IMR-90 (cell line): ENCODE measurements around the gene PRR16. TPM values are rescaled to one million over a fixed set of nuclear protein-coding genes. Genes with fewer than 3 reads are reported as not detected.

ENCODE experiments used
- ATAC-seq: fragments of 200-7000 bp; cut with Tn5 transposase; 2 replicates; pipeline ENCODE4 v1.9.1; 2020; ENCODE audit warnings: low read depth, mild to moderate bottlenecking, moderate library complexity
- BruUV-seq: library from RNA; stranded (reverse); fragments of 400-500 nt; replicated peaks from 2 replicates; lab custom pipeline; 2021; lab: Mats Ljungman, UMichigan
- CTCF ChIA-PET: fragments of 300-600 bp; formaldehyde crosslinking; extraction: SDS; loops from one replicate; lab custom pipeline; 2021; ENCODE audit warnings: antibody characterized with exemption; lab: Yijun Ruan, JAX
- POLR2A ChIA-PET: fragments of 300-600 bp; sonication (Branson Sonifier 250); formaldehyde crosslinking; loops from one replicate; lab custom pipeline; 2022; ENCODE audit warnings: antibody characterized with exemption; ENCODE audit not compliant: unreplicated experiment; lab: Charles Lee
- DNase-seq: peaks from one replicate; pipeline ENCODE4 v3.0.0; 2013
- H2AFZ ChIP-seq: replicated peaks from 2 replicates; pipeline ENCODE3; 2013; ENCODE audit warnings: low read length, mild to moderate bottlenecking; ENCODE audit not compliant: poor library complexity
- H2AK5ac ChIP-seq: 2 replicates; pipeline ENCODE4 v1.6.1; 2013; ENCODE audit warnings: low read depth, low read length, inconsistent platforms
- H2AK9ac ChIP-seq: replicated peaks from 2 replicates; pipeline ENCODE3; 2013; ENCODE audit warnings: mild to moderate bottlenecking, low read depth, low read length, moderate library complexity; ENCODE audit not compliant: poor library complexity
- H2BK120ac ChIP-seq: 2 replicates; pipeline ENCODE4 v1.6.1; 2013; ENCODE audit warnings: low read depth, low read length, inconsistent platforms
- H2BK15ac ChIP-seq: 3 replicates; pipeline ENCODE4 v1.6.1; 2013; ENCODE audit warnings: low read depth, low read length, inconsistent platforms
- H2BK20ac ChIP-seq: 2 replicates; pipeline ENCODE4 v1.6.1; 2013; ENCODE audit warnings: low read depth, mild to moderate bottlenecking, inconsistent platforms, low read length, moderate library complexity
- H2BK5ac ChIP-seq: 2 replicates; pipeline ENCODE4 v1.6.1; 2013; ENCODE audit warnings: mild to moderate bottlenecking, low read depth, low read length, inconsistent platforms; ENCODE audit not compliant: poor library complexity, severe bottlenecking
- H3K14ac ChIP-seq: replicated peaks from 2 replicates; pipeline ENCODE4 v1.6.1; 2013; ENCODE audit warnings: low read depth, low read length, inconsistent platforms
- H3K18ac ChIP-seq: 2 replicates; pipeline ENCODE4 v1.6.1; 2013; ENCODE audit warnings: low read depth, low read length, control low read depth
- H3K23ac ChIP-seq: 2 replicates; pipeline ENCODE4 v1.6.1; 2013; ENCODE audit warnings: low read depth, low read length, inconsistent platforms
- H3K27ac ChIP-seq: 2 replicates; pipeline ENCODE4 v1.5.1; 2013; ENCODE audit warnings: mild to moderate bottlenecking, control low read depth, low read length; ENCODE audit not compliant: insufficient read depth
- H3K27me3 ChIP-seq: 2 replicates; pipeline ENCODE4 v1.6.1; 2013; ENCODE audit warnings: low read length; ENCODE audit not compliant: control insufficient read depth, insufficient read depth
- H3K36me3 ChIP-seq: 2 replicates; pipeline ENCODE4 v1.6.1; 2013; ENCODE audit warnings: low read length, mixed read lengths; ENCODE audit not compliant: control insufficient read depth, insufficient read depth
- H3K4ac ChIP-seq: 2 replicates; pipeline ENCODE4 v1.6.1; 2013; ENCODE audit warnings: low read depth, low read length, inconsistent platforms
- H3K4me1 ChIP-seq: 2 replicates; pipeline ENCODE4 v1.6.1; 2013; ENCODE audit warnings: low read length, mixed read lengths; ENCODE audit not compliant: control insufficient read depth, insufficient read depth
- H3K4me2 ChIP-seq: 2 replicates; pipeline ENCODE4 v1.6.1; 2013; ENCODE audit warnings: low read depth, mild to moderate bottlenecking, control low read depth, low read length, moderate library complexity
- H3K4me3 ChIP-seq: 2 replicates; pipeline ENCODE4 v1.5.1; 2013; ENCODE audit warnings: low read depth, mild to moderate bottlenecking, control low read depth, low read length, moderate library complexity; ENCODE audit not compliant: insufficient read depth
- H3K56ac ChIP-seq: 2 replicates; pipeline ENCODE4 v1.6.1; 2013; ENCODE audit warnings: low read length, inconsistent platforms; ENCODE audit not compliant: insufficient read depth; ENCODE audit errors: extremely low read depth
- H3K79me1 ChIP-seq, 2 experiments: 2 replicates each; pipeline ENCODE4 v1.6.1; 2013; ENCODE audit warnings: low read length in 2 of 2, inconsistent platforms in 1 of 2, low read depth in 1 of 2
- H3K9ac ChIP-seq: 2 replicates; pipeline ENCODE4 v1.6.1; 2013; ENCODE audit warnings: low read depth, low read length, control low read depth
- H3K9me1 ChIP-seq: 2 replicates; pipeline ENCODE4 v1.6.1; 2013; ENCODE audit warnings: low read length, inconsistent platforms; ENCODE audit not compliant: insufficient read depth
- H3K9me3 ChIP-seq: 2 replicates; pipeline ENCODE4 v1.6.1; 2013; ENCODE audit warnings: low read length; ENCODE audit not compliant: control insufficient read depth, insufficient read depth
- H4K20me1 ChIP-seq: 2 replicates; pipeline ENCODE4 v1.6.1; 2013; ENCODE audit warnings: low read length, inconsistent platforms; ENCODE audit not compliant: insufficient read depth
- H4K5ac ChIP-seq: 2 replicates; pipeline ENCODE4 v1.6.1; 2013; ENCODE audit warnings: mild to moderate bottlenecking, low read depth, low read length, control low read depth
- H4K8ac ChIP-seq, 2 experiments: 2 replicates each; pipeline ENCODE4 v1.6.1; 2013; ENCODE audit warnings: low read depth in 2 of 2, low read length in 2 of 2, control low read depth in 1 of 2, inconsistent platforms in 1 of 2
- H4K91ac ChIP-seq: 2 replicates; pipeline ENCODE4 v1.6.1; 2013; ENCODE audit warnings: low read depth, low read length, inconsistent platforms; ENCODE audit not compliant: insufficient read depth
- BHLHE40 ChIP-seq: fragments of 150-350 bp; IDR thresholded peaks from 2 replicates; pipeline ENCODE4 v1.6.1; 2016; ENCODE audit warnings: mild to moderate bottlenecking, low read depth, low read length
- CEBPB ChIP-seq: IDR thresholded peaks from 2 replicates; pipeline ENCODE4 v1.6.1; 2012; ENCODE audit warnings: low read depth, low read length, improper control_type of control experiment
- CHD1 ChIP-seq: IDR thresholded peaks from 2 replicates; pipeline ENCODE4 v1.6.1; 2012; ENCODE audit warnings: low read depth, low read length, improper control_type of control experiment
- FOS ChIP-seq: fragments of 150-350 bp; IDR thresholded peaks from 2 replicates; pipeline ENCODE4 v1.6.1; 2016; ENCODE audit warnings: low read depth, low read length
- MAFK ChIP-seq: IDR thresholded peaks from 2 replicates; pipeline ENCODE4 v1.6.1; 2012; ENCODE audit warnings: low read depth, low read length, improper control_type of control experiment
- MAZ ChIP-seq: IDR thresholded peaks from 2 replicates; pipeline ENCODE4 v1.6.1; 2012; ENCODE audit warnings: low read depth, mild to moderate bottlenecking, low read length, improper control_type of control experiment, moderate library complexity, borderline replicate concordance
- MXI1 ChIP-seq: IDR thresholded peaks from 2 replicates; pipeline ENCODE4 v1.6.1; 2012; ENCODE audit warnings: low read depth, mild to moderate bottlenecking, low read length, moderate library complexity, borderline replicate concordance
- NFE2L2 ChIP-seq: fragments of 150-350 bp; IDR thresholded peaks from 2 replicates; pipeline ENCODE4 v1.6.1; 2016; ENCODE audit warnings: low read depth, mild to moderate bottlenecking, low read length
- POLR2A ChIP-seq: IDR thresholded peaks from 2 replicates; pipeline ENCODE4 v1.6.1; 2012; ENCODE audit warnings: mild to moderate bottlenecking, low read depth, low read length
- RAD21 ChIP-seq: IDR thresholded peaks from 2 replicates; pipeline ENCODE4 v1.6.1; 2012; ENCODE audit warnings: low read length, improper control_type of control experiment
- RCOR1 ChIP-seq: IDR thresholded peaks from 2 replicates; pipeline ENCODE4 v1.6.1; 2012; ENCODE audit warnings: mild to moderate bottlenecking, low read length, improper control_type of control experiment; ENCODE audit not compliant: insufficient replicate concordance
- RFX5 ChIP-seq: IDR thresholded peaks from 2 replicates; pipeline ENCODE4 v1.8.0; 2012; ENCODE audit warnings: low read depth, mild to moderate bottlenecking, low read length, moderate library complexity
- SMC3 ChIP-seq: fragments of 150-350 bp; IDR thresholded peaks from 2 replicates; pipeline ENCODE4 v1.6.1; 2016; ENCODE audit warnings: low read depth, mild to moderate bottlenecking, antibody characterized with exemption, low read length, moderate library complexity
- USF2 ChIP-seq: fragments of 150-350 bp; IDR thresholded peaks from 2 replicates; pipeline ENCODE4 v1.6.1; 2017; ENCODE audit warnings: mild to moderate bottlenecking, antibody characterized with exemption, low read length, low read depth
- WGBS, 2 experiments: methylation state at CpG; one replicate each; pipeline versions ENCODE4 v1.1.5 to v1.1.7; 2013; ENCODE audit warnings: missing lambda C conversion rate in 2 of 2; ENCODE audit not compliant: insufficient read length in 1 of 2; ENCODE audit errors: extremely low coverage in 2 of 2; 5-methylcytosine and 5-hydroxymethylcytosine counted together
- dilution Hi-C: fragments of 300-500 bp; cut with HindIII; formaldehyde crosslinking; loops from one replicate; pipeline ENCODE4 v1.14.3; 2018; ENCODE audit warnings: low sequenced_read_pairs; ENCODE audit not compliant: unreplicated experiment
- in situ Hi-C: fragments of 300-500 bp; cut with MboI; formaldehyde crosslinking; loops from 3 replicates; pipeline ENCODE4 v1.14.3; 2019; ENCODE audit warnings: low sequenced_read_pairs, inconsistent platforms, mixed read lengths
- intact Hi-C: fragments of 100-400 bp; cut with micrococcal nuclease; formaldehyde crosslinking; loops from 2 replicates; pipeline ENCODE4 v1.10.0; 2022
- polyA plus RNA-seq, 3 experiments: library from polyadenylated mRNA; depleted of rRNA; stranded (reverse); fragments of >200 nt; gene quantifications; 2 replicates each; pipeline ENCODE4 v1.2.3, GENCODE V29; 2012; ENCODE audit warnings: low replicate concordance in 1 of 3
- total RNA-seq: library from RNA; depleted of rRNA; stranded (reverse); fragments of >200 nt; gene quantifications from 2 replicates; pipeline ENCODE4 v1.2.3, GENCODE V29; 2012
- TF ChIP-seq, protein P1 (sequence below): conservative IDR thresholded peaks from 2 replicates; pipeline ENCODE4 v1.5.1; 2012; ENCODE audit warnings: mild to moderate bottlenecking, low read depth, low read length, improper control_type of control experiment
- TF ChIP-seq, protein P2 (sequence below): fragments of 150-350 bp; IDR thresholded peaks from 2 replicates; pipeline ENCODE4 v1.6.1; 2016; ENCODE audit warnings: low read depth, mild to moderate bottlenecking, low read length, moderate library complexity, borderline replicate concordance

PRR16 gene
- total and polyA plus RNA-seq, 2 of the 4 experiments (the other 2 are of a cell fraction), result 9.9 to 45.2 TPM

DNA sequence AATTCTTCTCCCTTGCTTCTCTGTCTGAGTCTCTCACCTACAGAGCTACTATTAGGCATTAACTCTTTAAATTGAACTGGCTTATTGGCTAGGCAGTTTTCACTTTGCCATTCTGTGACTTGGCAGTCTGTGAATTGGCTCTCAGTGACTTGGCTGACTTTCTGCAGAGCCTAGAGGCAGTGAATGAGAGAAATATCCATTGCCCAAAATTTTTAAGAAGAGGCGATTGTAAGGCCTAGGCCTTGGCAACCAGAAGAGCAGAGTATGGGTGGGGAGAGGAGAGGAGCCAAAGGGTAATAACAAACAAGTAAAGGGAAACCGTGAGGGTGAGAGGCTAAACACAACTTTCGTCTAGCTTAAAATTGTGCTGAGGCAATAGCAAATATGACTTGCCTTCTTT is 176.7 kb downstream of the PRR16 start:
- no peak overlapping the region for H4K91ac ChIP-seq
- H2AK5ac ChIP-seq, result no peak overlapping the region
- no peaks in the 10 kb centered on the region for H3K9me3 ChIP-seq
- ChIA-PET POLR2A (interaction anchor here (0.5 kb wide), 1 partner anchor 37 kb away, joined by 3 read pairs; no protein-coding TSS in a partner anchor), CTCF (no interaction called here)
- intact Hi-C loops (no loop called here), dilution Hi-C loops (no loop called here), in situ Hi-C loops (no loop called here)
- H4K5ac ChIP-seq, result no peak overlapping the region
- no peak overlapping the region for H2AK9ac ChIP-seq
- no peak overlapping the region for H2BK20ac ChIP-seq
- peaks cover 6 to 17% of the 10 kb centered on the region in 2 experiments; a peak in 3 of 4 replicates for H3K79me1 ChIP-seq
- no peak overlapping the region for H3K4me2 ChIP-seq
- BruUV-seq, result no TSS peak
- H2BK5ac ChIP-seq, result no peak overlapping the region
- H3K9me1 ChIP-seq, result 0 out of 2 replicates have a peak, but pooled peaks cover 6% of the 10 kb centered on the region
- no peak for ATAC-seq
- DNase-seq, result no peak
- H3K27ac ChIP-seq, result no peak overlapping the region
- H3K18ac ChIP-seq, result no peak overlapping the region
- H2AFZ ChIP-seq, result no peak overlapping the region
- no peak overlapping the region for H4K8ac ChIP-seq
- H3K9ac ChIP-seq, result no peak overlapping the region
- peaks cover 2% of the 10 kb centered on the region for H3K4me1 ChIP-seq
- H4K20me1 ChIP-seq, result no peaks in the 10 kb centered on the region
- H3K27me3 ChIP-seq, result no peaks in the 10 kb centered on the region
- no peak overlapping the region for H3K14ac ChIP-seq
- no peaks in the 10 kb centered on the region for H3K36me3 ChIP-seq
- no peak overlapping the region for H3K4me3 ChIP-seq
- no peak overlapping the region for H3K56ac ChIP-seq
- H3K23ac ChIP-seq, result no peak overlapping the region
- TF ChIP-seq RAD21, result no peak
- no peak for TF ChIP-seq MXI1
- no peak for TF ChIP-seq FOS
- no peak for TF ChIP-seq USF2
- TF ChIP-seq SMC3, result no peak
- TF ChIP-seq NFE2L2, result no peak
- TF ChIP-seq RFX5, result no peak
- no peak for TF ChIP-seq POLR2A
- no peak for TF ChIP-seq CHD1
- TF ChIP-seq BHLHE40, result no peak
- TF ChIP-seq MAFK, result no peak
- TF ChIP-seq, protein P1, sequence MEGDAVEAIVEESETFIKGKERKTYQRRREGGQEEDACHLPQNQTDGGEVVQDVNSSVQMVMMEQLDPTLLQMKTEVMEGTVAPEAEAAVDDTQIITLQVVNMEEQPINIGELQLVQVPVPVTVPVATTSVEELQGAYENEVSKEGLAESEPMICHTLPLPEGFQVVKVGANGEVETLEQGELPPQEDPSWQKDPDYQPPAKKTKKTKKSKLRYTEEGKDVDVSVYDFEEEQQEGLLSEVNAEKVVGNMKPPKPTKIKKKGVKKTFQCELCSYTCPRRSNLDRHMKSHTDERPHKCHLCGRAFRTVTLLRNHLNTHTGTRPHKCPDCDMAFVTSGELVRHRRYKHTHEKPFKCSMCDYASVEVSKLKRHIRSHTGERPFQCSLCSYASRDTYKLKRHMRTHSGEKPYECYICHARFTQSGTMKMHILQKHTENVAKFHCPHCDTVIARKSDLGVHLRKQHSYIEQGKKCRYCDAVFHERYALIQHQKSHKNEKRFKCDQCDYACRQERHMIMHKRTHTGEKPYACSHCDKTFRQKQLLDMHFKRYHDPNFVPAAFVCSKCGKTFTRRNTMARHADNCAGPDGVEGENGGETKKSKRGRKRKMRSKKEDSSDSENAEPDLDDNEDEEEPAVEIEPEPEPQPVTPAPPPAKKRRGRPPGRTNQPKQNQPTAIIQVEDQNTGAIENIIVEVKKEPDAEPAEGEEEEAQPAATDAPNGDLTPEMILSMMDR, result no peak
- TF ChIP-seq RCOR1, result no peak
- TF ChIP-seq, protein P2, sequence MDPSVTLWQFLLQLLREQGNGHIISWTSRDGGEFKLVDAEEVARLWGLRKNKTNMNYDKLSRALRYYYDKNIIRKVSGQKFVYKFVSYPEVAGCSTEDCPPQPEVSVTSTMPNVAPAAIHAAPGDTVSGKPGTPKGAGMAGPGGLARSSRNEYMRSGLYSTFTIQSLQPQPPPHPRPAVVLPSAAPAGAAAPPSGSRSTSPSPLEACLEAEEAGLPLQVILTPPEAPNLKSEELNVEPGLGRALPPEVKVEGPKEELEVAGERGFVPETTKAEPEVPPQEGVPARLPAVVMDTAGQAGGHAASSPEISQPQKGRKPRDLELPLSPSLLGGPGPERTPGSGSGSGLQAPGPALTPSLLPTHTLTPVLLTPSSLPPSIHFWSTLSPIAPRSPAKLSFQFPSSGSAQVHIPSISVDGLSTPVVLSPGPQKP, result no peak
- TF ChIP-seq MAZ, result no peak
- TF ChIP-seq CEBPB, result no peak
- no peak overlapping the region for H2BK15ac ChIP-seq
- no peak overlapping the region for H3K4ac ChIP-seq
- no peak overlapping the region for H2BK120ac ChIP-seq
- 100% methylated on average over 1 of the region's 3 CpGs; no CpG with 5 or more reads in 1 of the 2 experiments for WGBS, 2 experiments
